PC-3 (cell line): Measurements from ENCODE around the gene CD99L2. TPM values are rescaled to one million over a fixed set of nuclear protein-coding genes. Genes with fewer than 3 reads are reported as not detected.

Source experiments
- ATAC-seq: fragments of 200-7000 bp; cut with Tn5 transposase; 2 replicates; pipeline ENCODE4 v1.9.1; 2020; ENCODE audit warnings: mild to moderate bottlenecking, moderate library complexity
- BruUV-seq: library from RNA; stranded (reverse); fragments of 400-500 nt; replicated peaks from 2 replicates; lab custom pipeline; 2021; lab: Mats Ljungman, UMichigan
- CTCF ChIA-PET: fragments of 300-600 bp; sonication (Branson Sonifier 250); formaldehyde crosslinking; loops from one replicate; lab custom pipeline; 2022; ENCODE audit warnings: antibody characterized with exemption; lab: Charles Lee
- POLR2A ChIA-PET: fragments of 300-600 bp; sonication (Branson Sonifier 250); formaldehyde crosslinking; loops from one replicate; lab custom pipeline; 2022; ENCODE audit warnings: antibody characterized with exemption; ENCODE audit not compliant: unreplicated experiment; lab: Charles Lee
- DNase-seq: peaks from one replicate; pipeline ENCODE4 v3.0.0-alpha.2; 2015
- H2AFZ ChIP-seq: fragments of 300-600 bp; sonication (generic); 2 replicates; pipeline ENCODE4 v1.6.0; 2016; ENCODE audit warnings: antibody characterized with exemption, low read length
- H3F3A ChIP-seq: fragments of 300-600 bp; sonication (generic); one replicate; pipeline ENCODE4 v1.6.0; 2017; ENCODE audit warnings: antibody characterized with exemption, low read length, control low read depth, mild to moderate bottlenecking; ENCODE audit not compliant: unreplicated experiment
- H3K27ac ChIP-seq: fragments of 300-600 bp; sonication (generic); 2 replicates; pipeline ENCODE4 v1.5.1; 2016; ENCODE audit warnings: mild to moderate bottlenecking, low read length
- H3K27me3 ChIP-seq: fragments of 300-600 bp; sonication (generic); 2 replicates; pipeline ENCODE4 v1.6.1; 2016; ENCODE audit warnings: low read length, mixed read lengths
- H3K36me3 ChIP-seq: fragments of 300-600 bp; sonication (generic); 2 replicates; pipeline ENCODE4 v1.6.1; 2016; ENCODE audit warnings: low read depth, mixed run types, low read length, mixed read lengths
- H3K4me1 ChIP-seq: fragments of 300-600 bp; sonication (generic); 2 replicates; pipeline ENCODE4 v1.5.1; 2016; ENCODE audit warnings: low read length; ENCODE audit not compliant: insufficient read depth
- H3K4me2 ChIP-seq: fragments of 300-600 bp; sonication (generic); 2 replicates; pipeline ENCODE4 v1.6.0; 2016; ENCODE audit warnings: low read length
- H3K4me3 ChIP-seq: fragments of 300-600 bp; sonication (generic); 2 replicates; pipeline ENCODE4 v1.5.1; 2016; ENCODE audit warnings: mild to moderate bottlenecking, low read length, mixed read lengths
- H3K79me2 ChIP-seq: fragments of 300-600 bp; sonication (generic); 2 replicates; pipeline ENCODE4 v1.6.1; 2017; ENCODE audit warnings: low read length, mixed read lengths
- H3K9ac ChIP-seq: fragments of 300-600 bp; sonication (generic); 2 replicates; pipeline ENCODE4 v1.6.0; 2016; ENCODE audit warnings: mild to moderate bottlenecking, low read length
- H3K9me2 ChIP-seq: fragments of 300-600 bp; sonication (generic); replicated peaks from 2 replicates; pipeline ENCODE4 v1.6.1; 2016; ENCODE audit warnings: mixed run types, low read length, mixed read lengths
- H3K9me3 ChIP-seq: fragments of 300-600 bp; sonication (generic); 2 replicates; pipeline ENCODE4 v1.6.1; 2016; ENCODE audit warnings: low read length, mixed read lengths
- H4K20me1 ChIP-seq: fragments of 300-600 bp; sonication (generic); 2 replicates; pipeline ENCODE4 v1.6.1; 2016; ENCODE audit warnings: low read length, mixed read lengths
- EZH2 ChIP-seq: fragments of 300-600 bp; sonication (generic); IDR thresholded peaks from one replicate; pipeline ENCODE4 v1.6.1; 2017; ENCODE audit warnings: antibody characterized with exemption, mild to moderate bottlenecking, low read length; ENCODE audit not compliant: unreplicated experiment
- EZH2phosphoT487 ChIP-seq: fragments of 300-600 bp; sonication (generic); IDR thresholded peaks from 2 replicates; pipeline ENCODE4 v1.6.1; 2018; ENCODE audit warnings: mild to moderate bottlenecking, antibody characterized with exemption, low read length, borderline replicate concordance
- intact Hi-C: fragments of 100-400 bp; cut with micrococcal nuclease; formaldehyde crosslinking; loops from 2 replicates; pipeline ENCODE4 v1.9.0; 2023
- total RNA-seq: library from RNA; depleted of rRNA; stranded (reverse); fragments of >200 nt; gene quantifications from 2 replicates; pipeline ENCODE4 v1.2.3, GENCODE V29; 2014
- TF ChIP-seq, protein P1 (sequence below): fragments of 300-600 bp; sonication (generic); conservative IDR thresholded peaks from 2 replicates; pipeline ENCODE4 v1.5.1; 2017; ENCODE audit warnings: antibody characterized with exemption, low read depth, mild to moderate bottlenecking, low read length

CD99L2 gene
- total RNA-seq, 1 experiment from 2014 or later, result 9.4 TPM

DNA sequence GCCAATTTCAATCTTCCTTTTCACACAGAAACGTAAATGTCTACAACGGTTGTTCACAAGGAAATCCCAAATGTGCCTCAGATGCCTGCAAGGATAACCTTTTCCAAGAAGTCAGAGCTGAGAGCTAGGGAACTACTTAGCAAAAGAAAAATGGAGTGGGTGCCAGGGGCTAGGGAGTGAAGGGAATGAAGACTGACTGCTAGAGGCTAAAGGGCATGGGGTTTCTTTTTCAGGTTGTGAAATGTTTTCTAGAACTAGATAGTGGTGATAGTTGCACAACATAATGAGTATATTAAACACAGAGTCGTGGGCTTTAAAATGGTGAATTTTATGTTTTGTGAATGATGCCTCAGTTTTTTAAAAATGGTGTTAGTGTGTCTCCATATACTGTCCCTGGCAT, 53.4 kb downstream of the CD99L2 start:
- no peak for ATAC-seq
- TF ChIP-seq EZH2phosphoT487 (no peak), EZH2 (no peak)
- TF ChIP-seq, protein P1, sequence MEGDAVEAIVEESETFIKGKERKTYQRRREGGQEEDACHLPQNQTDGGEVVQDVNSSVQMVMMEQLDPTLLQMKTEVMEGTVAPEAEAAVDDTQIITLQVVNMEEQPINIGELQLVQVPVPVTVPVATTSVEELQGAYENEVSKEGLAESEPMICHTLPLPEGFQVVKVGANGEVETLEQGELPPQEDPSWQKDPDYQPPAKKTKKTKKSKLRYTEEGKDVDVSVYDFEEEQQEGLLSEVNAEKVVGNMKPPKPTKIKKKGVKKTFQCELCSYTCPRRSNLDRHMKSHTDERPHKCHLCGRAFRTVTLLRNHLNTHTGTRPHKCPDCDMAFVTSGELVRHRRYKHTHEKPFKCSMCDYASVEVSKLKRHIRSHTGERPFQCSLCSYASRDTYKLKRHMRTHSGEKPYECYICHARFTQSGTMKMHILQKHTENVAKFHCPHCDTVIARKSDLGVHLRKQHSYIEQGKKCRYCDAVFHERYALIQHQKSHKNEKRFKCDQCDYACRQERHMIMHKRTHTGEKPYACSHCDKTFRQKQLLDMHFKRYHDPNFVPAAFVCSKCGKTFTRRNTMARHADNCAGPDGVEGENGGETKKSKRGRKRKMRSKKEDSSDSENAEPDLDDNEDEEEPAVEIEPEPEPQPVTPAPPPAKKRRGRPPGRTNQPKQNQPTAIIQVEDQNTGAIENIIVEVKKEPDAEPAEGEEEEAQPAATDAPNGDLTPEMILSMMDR, result no peak
- no TSS peak for BruUV-seq
- no peak for DNase-seq
- Histone ChIP-seq H3K4me3 (no peak overlapping the region), H3K9ac (no peak overlapping the region), H4K20me1 (no peaks in the 10 kb centered on the region), H2AFZ (no peak overlapping the region), H3K27me3 (no peaks in the 10 kb centered on the region), H3K27ac (no peak overlapping the region), H3K4me2 (no peak overlapping the region), H3K9me2 (no peaks in the 10 kb centered on the region), H3K79me2 (peaks cover 4% of the 10 kb centered on the region; the same call in 1 of the 2 replicates), H3F3A (no peaks in the 10 kb centered on the region), H3K36me3 (no peaks in the 10 kb centered on the region), H3K9me3 (no peaks in the 10 kb centered on the region), H3K4me1 (peaks cover 36% of the 10 kb centered on the region)
- POLR2A ChIA-PET, result no interaction called here
- intact Hi-C loops, result no loop called here
- CTCF ChIA-PET, result no interaction called here

DNA sequence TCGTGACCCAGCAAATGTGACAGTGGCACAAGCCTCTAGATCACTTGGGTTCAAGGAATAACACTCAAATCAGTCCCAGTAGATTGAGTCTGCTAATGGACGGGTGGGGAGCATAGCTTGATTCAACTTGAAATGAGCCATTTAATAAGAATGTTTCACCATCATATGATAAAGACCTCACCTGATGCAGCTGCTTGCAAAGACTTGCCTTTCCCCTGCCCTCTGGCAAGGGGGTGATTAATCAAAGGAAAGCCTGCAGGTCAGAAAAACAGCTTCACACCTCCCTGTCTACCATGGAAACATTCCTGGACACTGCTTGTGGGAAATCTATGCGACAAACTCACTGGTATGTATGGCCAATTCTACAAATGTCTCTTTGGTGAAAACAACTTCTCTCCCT, 54.5 kb downstream of the CD99L2 start:
- Histone ChIP-seq H3K36me3 (no peaks in the 10 kb centered on the region), H3K9ac (no peak overlapping the region), H3K4me2 (no peak overlapping the region), H3F3A (no peaks in the 10 kb centered on the region), H3K9me3 (no peaks in the 10 kb centered on the region), H3K9me2 (no peaks in the 10 kb centered on the region), H3K27ac (no peak overlapping the region), H2AFZ (no peak overlapping the region), H3K79me2 (peaks cover 4% of the 10 kb centered on the region; the same call in 1 of the 2 replicates), H3K4me1 (peaks cover 27% of the 10 kb centered on the region), H3K4me3 (no peak overlapping the region), H3K27me3 (no peaks in the 10 kb centered on the region), H4K20me1 (no peaks in the 10 kb centered on the region)
- intact Hi-C loops, result no loop called here
- ATAC-seq, result no peak
- ChIA-PET POLR2A (no interaction called here), CTCF (no interaction called here)
- TF ChIP-seq EZH2 (no peak), EZH2phosphoT487 (no peak)
- TF ChIP-seq, protein P1, result no peak
- DNase-seq, result peak; percentile 47
- no TSS peak for BruUV-seq

DNA sequence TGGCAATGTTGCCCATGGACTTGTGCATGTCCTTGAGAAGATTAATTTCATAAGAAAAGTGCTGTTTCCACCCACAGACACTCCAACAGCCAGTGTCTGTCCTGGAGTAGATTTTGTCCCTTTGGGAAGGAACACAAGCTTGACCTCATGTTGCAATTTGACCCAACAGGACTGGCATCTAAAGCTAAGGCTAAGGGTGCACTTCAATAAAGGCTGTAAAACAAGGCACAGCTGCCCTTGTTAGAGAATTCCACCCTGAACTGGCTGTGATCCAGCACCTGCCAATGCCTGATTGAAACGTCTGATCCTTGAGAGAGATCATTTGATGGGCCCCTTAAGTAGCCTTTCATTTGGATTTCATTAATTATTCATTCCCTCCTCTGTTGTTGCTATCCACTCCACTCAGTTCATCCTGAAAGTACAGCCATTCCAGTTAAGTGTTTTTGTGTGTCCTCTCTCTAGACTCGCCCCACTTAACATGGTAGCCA, 56.2 kb downstream of the CD99L2 start:
- Histone ChIP-seq H3K4me3 (no peak overlapping the region), H3K79me2 (no peaks in the 10 kb centered on the region), H3F3A (no peaks in the 10 kb centered on the region), H3K36me3 (no peaks in the 10 kb centered on the region), H3K27me3 (no peaks in the 10 kb centered on the region), H2AFZ (no peak overlapping the region), H3K27ac (no peak overlapping the region), H3K4me2 (no peak overlapping the region), H3K9me3 (no peaks in the 10 kb centered on the region), H3K9ac (no peak overlapping the region), H3K4me1 (peaks cover 17% of the 10 kb centered on the region), H3K9me2 (no peaks in the 10 kb centered on the region), H4K20me1 (no peaks in the 10 kb centered on the region)
- BruUV-seq, result no TSS peak
- intact Hi-C loops, result no loop called here
- ChIA-PET CTCF (no interaction called here), POLR2A (no interaction called here)
- TF ChIP-seq, protein P1, result no peak
- TF ChIP-seq EZH2phosphoT487 (no peak), EZH2 (no peak)
- no peak for ATAC-seq
- DNase-seq, result no peak
